GM12872 (cell line): ENCODE data around the gene CBFA2T2.

Experiments
- CTCF ChIP-seq: IDR thresholded peaks from 3 replicates; pipeline ENCODE4 v1.5.1; 2011; ENCODE audit warnings: low read depth, mild to moderate bottlenecking, low read length, moderate library complexity; ENCODE audit not compliant: insufficient read depth

CBFA2T2 gene

GRCh38 chr20:33600414-33600813 lies 110.5 kb downstream of the CBFA2T2 start:
- no peak for TF ChIP-seq CTCF

GRCh38 chr20:33600981-33601380 lies 111.1 kb downstream of the CBFA2T2 start:
- no peak for TF ChIP-seq CTCF

- no peak for TF ChIP-seq CTCF
These were observed 112.0 kb downstream of the CBFA2T2 start for GRCh38 chr20:33601861-33602260.

- TF ChIP-seq CTCF: no peak
These were observed 113.1 kb downstream of the CBFA2T2 start for GRCh38 chr20:33602826-33603590.

- no peak for TF ChIP-seq CTCF
These were observed 114.4 kb downstream of the CBFA2T2 start for GRCh38 chr20:33604084-33604990.

GRCh38 chr20:33604991-33605370 lies 115.1 kb downstream of the CBFA2T2 start:
- no peak for TF ChIP-seq CTCF

- no peak for TF ChIP-seq CTCF
These were observed 116.3 kb downstream of the CBFA2T2 start for GRCh38 chr20:33606118-33606771.
